Fibroblast of lung (primary cell): ENCODE data around the gene SLC7A14. TPM values are rescaled to one million over a fixed set of nuclear protein-coding genes. Genes with fewer than 3 reads are reported as not detected.

ENCODE experiments used
- DNase-seq, 2 donors: peaks; one replicate each; pipeline versions ENCODE4 v3.0.0 to v3.0.0-alpha.2; 2010; ENCODE audit warnings: low read depth in 2 of 2
- H2AFZ ChIP-seq: 2 replicates; pipeline ENCODE4 v1.5.1; 2012; ENCODE audit warnings: low read length, control low read depth, inconsistent platforms
- H3K27ac ChIP-seq: 2 replicates; pipeline ENCODE4 v1.5.1; 2011; ENCODE audit warnings: low read length, control low read depth; ENCODE audit not compliant: insufficient read depth
- H3K27me3 ChIP-seq: 2 replicates; pipeline ENCODE4 v1.5.1; 2011; ENCODE audit warnings: mild to moderate bottlenecking, low read length; ENCODE audit not compliant: control insufficient read depth, insufficient read depth
- H3K36me3 ChIP-seq: 2 replicates; pipeline ENCODE4 v1.5.1; 2011; ENCODE audit warnings: low read length; ENCODE audit not compliant: control insufficient read depth, insufficient read depth
- H3K4me1 ChIP-seq: 2 replicates; pipeline ENCODE4 v1.5.1; 2011; ENCODE audit warnings: low read length; ENCODE audit not compliant: control insufficient read depth, insufficient read depth; ENCODE audit errors: extremely low read depth
- H3K4me2 ChIP-seq: 2 replicates; pipeline ENCODE4 v1.5.1; 2011; ENCODE audit warnings: low read length, control low read depth; ENCODE audit not compliant: insufficient read depth; ENCODE audit errors: extremely low read depth
- H3K4me3 ChIP-seq, 4 experiments: fragments of 200-600 bp in 1 of 4; sonication (generic) in 1 of 4; replicated peaks in 1 of 4; 2 replicates each; pipeline ENCODE4 v1.5.1; 2011 to 2016; ENCODE audit warnings: low read length in 4 of 4, low read depth in 3 of 4, mild to moderate bottlenecking in 3 of 4, control low read depth in 2 of 4, inconsistent platforms in 1 of 4, mixed read lengths in 1 of 4; ENCODE audit not compliant: insufficient read depth in 1 of 4; ENCODE audit errors: control extremely low read depth in 1 of 4
- H3K79me2 ChIP-seq: 2 replicates; pipeline ENCODE4 v1.5.1; 2012; ENCODE audit warnings: mild to moderate bottlenecking, low read length, inconsistent platforms; ENCODE audit not compliant: control insufficient read depth, insufficient read depth
- H3K9ac ChIP-seq: 2 replicates; pipeline ENCODE4 v1.5.1; 2011; ENCODE audit warnings: mild to moderate bottlenecking, low read length, control low read depth; ENCODE audit not compliant: insufficient read depth
- H3K9me3 ChIP-seq: 2 replicates; pipeline ENCODE4 v1.5.1; 2012; ENCODE audit warnings: low read depth, low read length; ENCODE audit not compliant: control insufficient read depth, insufficient read depth
- H4K20me1 ChIP-seq: 2 replicates; pipeline ENCODE4 v1.5.1; 2011; ENCODE audit warnings: low read length; ENCODE audit not compliant: control insufficient read depth, insufficient read depth; ENCODE audit errors: extremely low read depth
- EZH2 ChIP-seq: IDR thresholded peaks from 2 replicates; pipeline ENCODE4 v1.5.1; 2012; ENCODE audit warnings: low read length, control low read depth, mild to moderate bottlenecking; ENCODE audit errors: missing control alignments
- polyA plus RNA-seq, 2 donors: library from polyadenylated mRNA; depleted of rRNA in 1 of 2; stranded (reverse) in 1 of 2; unstranded in 1 of 2; fragments of >200 nt; gene quantifications; 2 replicates each; pipeline ENCODE4 v1.2.1, GENCODE V29; 2011 to 2012; ENCODE audit warnings: missing spikeins in 1 of 2
- total RNA-seq: library from RNA; depleted of rRNA; stranded (reverse); fragments of >200 nt; gene quantifications from 2 replicates; pipeline ENCODE4 v1.2.1, GENCODE V29; 2014
- TF ChIP-seq, protein P1 (sequence below), 2 donors: IDR thresholded peaks in 1 of 2; conservative IDR thresholded peaks in 1 of 2; 1 replicate in 1 of 2; 2 replicates in 1 of 2; pipeline ENCODE4 v1.5.1; 2011 to 2012; ENCODE audit warnings: low read length in 2 of 2, control low read depth in 1 of 2, inconsistent platforms in 1 of 2, low read depth in 1 of 2, mild to moderate bottlenecking in 1 of 2

Gene SLC7A14
- total and polyA plus RNA-seq, 2 donors (not counting 1 experiment from before 2014, with no cell fraction given): 1.3 to 3.4 TPM

DNA sequence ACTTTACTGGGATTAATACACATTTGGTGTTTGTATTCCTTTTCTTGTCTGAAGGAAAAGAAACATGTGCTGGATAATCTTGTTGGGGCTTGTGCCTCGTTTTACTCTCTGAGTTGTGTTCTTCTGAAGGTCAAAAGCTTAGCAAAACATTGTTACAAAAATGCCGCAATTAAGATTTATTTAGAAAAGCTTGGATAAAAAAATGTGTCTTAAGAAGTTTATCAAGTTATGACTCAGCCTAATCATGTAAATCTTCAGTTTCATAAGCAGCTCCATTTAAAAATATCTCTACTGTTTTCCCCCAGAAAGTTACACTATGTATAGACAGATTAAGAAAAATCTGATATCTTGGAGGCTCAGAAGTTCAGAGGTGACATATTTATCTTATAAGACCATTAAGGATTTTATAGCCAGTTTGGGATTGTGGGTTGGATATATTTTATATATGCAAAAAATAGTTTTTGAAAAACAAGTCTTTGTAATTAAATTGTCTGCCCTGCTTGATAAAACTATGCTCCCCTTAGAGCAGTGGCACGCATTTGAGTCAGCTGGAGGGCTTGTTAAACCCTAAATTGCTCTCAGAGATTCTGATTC, 110.7 kb downstream of the SLC7A14 start:
- Histone ChIP-seq H3K27ac (no peak overlapping the region), H3K4me2 (peak overlapping the region; percentile 30), H3K9ac (no peak overlapping the region), H2AFZ (no peak overlapping the region), H3K4me1 (peaks cover 17% of the 10 kb centered on the region), H3K4me3 (no peak overlapping the region), H3K36me3 (no peaks in the 10 kb centered on the region), H3K79me2 (no peaks in the 10 kb centered on the region), H3K9me3 (no peaks in the 10 kb centered on the region), H4K20me1 (no peaks in the 10 kb centered on the region), H3K27me3 (no peaks in the 10 kb centered on the region)
- TF ChIP-seq, protein P1, sequence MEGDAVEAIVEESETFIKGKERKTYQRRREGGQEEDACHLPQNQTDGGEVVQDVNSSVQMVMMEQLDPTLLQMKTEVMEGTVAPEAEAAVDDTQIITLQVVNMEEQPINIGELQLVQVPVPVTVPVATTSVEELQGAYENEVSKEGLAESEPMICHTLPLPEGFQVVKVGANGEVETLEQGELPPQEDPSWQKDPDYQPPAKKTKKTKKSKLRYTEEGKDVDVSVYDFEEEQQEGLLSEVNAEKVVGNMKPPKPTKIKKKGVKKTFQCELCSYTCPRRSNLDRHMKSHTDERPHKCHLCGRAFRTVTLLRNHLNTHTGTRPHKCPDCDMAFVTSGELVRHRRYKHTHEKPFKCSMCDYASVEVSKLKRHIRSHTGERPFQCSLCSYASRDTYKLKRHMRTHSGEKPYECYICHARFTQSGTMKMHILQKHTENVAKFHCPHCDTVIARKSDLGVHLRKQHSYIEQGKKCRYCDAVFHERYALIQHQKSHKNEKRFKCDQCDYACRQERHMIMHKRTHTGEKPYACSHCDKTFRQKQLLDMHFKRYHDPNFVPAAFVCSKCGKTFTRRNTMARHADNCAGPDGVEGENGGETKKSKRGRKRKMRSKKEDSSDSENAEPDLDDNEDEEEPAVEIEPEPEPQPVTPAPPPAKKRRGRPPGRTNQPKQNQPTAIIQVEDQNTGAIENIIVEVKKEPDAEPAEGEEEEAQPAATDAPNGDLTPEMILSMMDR (conservative IDR thresholded peaks at IDR 0.05 in 1 of 2, IDR thresholded peaks at IDR 0.05 in 1 of 2; ENCODE audit: low read depth in 1 of 2, low read length in 2 of 2): no peak
- TF ChIP-seq EZH2: no peak
- peak; percentile 15 to 80 for DNase-seq

DNA sequence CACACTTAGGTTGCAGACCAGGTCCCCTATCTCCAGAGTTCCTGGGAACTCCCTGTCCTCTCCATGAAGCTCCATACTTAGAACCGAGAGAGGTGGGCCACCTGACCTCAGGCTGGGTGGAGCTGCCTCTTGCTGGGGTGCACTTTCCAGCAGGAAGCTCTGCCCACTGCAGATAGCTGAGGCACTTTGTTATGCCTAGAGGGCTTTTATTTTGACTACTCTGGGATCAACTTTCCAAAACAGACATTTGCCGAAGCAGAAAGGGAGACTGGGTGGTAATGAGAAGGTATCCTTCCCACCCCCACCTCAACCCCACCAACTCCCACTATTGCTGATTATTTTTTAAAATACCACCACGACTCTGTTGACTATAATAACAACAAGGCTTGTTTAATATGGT, 112.5 kb downstream of the SLC7A14 start:
- no peak overlapping the region for H3K9ac ChIP-seq
- no peaks in the 10 kb centered on the region for H3K36me3 ChIP-seq
- H3K4me3 ChIP-seq: no peak overlapping the region
- no peak for TF ChIP-seq EZH2
- TF ChIP-seq, protein P1 (conservative IDR thresholded peaks at IDR 0.05 in 1 of 2, IDR thresholded peaks at IDR 0.05 in 1 of 2; ENCODE audit: low read depth in 1 of 2, low read length in 2 of 2): no peak
- H2AFZ ChIP-seq: no peak overlapping the region
- H3K4me2 ChIP-seq: no peak overlapping the region
- H3K27me3 ChIP-seq: no peaks in the 10 kb centered on the region
- H4K20me1 ChIP-seq: no peaks in the 10 kb centered on the region
- no peak overlapping the region for H3K27ac ChIP-seq
- no peaks in the 10 kb centered on the region for H3K9me3 ChIP-seq
- no peaks in the 10 kb centered on the region for H3K79me2 ChIP-seq
- H3K4me1 ChIP-seq: peaks cover 32% of the 10 kb centered on the region
- DNase-seq: no peak

DNA sequence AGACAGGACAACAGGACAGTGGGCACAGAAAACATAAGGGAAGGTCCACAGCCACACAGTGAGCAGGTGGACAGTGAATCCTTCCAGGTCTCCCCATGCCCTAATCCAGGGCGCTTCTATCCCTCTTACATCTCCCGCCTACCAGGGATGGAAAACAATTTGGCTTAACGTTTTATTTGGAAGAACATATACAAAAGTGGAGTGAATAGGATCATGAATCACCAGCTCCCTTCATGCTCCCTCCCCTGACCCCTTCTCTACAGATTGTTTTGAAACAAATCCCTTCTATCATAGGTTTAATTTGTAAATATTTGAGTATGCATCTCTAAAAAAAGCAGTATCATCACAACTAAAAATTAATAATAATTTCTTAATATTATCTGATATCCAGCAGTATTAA, 114.7 kb downstream of the SLC7A14 start:
- Histone ChIP-seq H2AFZ (no peak overlapping the region), H3K9me3 (no peaks in the 10 kb centered on the region), H3K4me2 (peak overlapping the region; percentile 66), H3K4me3 (no peak overlapping the region), H3K4me1 (peaks cover 25% of the 10 kb centered on the region), H3K27me3 (no peaks in the 10 kb centered on the region), H3K9ac (no peak overlapping the region), H3K79me2 (no peaks in the 10 kb centered on the region), H3K36me3 (no peaks in the 10 kb centered on the region), H3K27ac (no peak overlapping the region), H4K20me1 (no peaks in the 10 kb centered on the region)
- TF ChIP-seq EZH2: no peak
- TF ChIP-seq, protein P1 (conservative IDR thresholded peaks at IDR 0.05 in 1 of 2, IDR thresholded peaks at IDR 0.05 in 1 of 2; ENCODE audit: low read depth in 1 of 2, low read length in 2 of 2): no peak
- peak; percentile 34 to 51 for DNase-seq
